NCI-H345 treated with DMSO at 0.1 percent for 48 hours (cell line): Measurements from ENCODE around the gene SECTM1.
"Not testable (repeated sequence)": the region's sequence is repeated elsewhere in the genome, so short reads cannot be mapped to it uniquely, and the experiment has no call there.

Experiments used
- DNase-seq: peaks from one replicate; lab custom pipeline; 2025; ENCODE audit not compliant: unreplicated experiment; lab: John Stamatoyannopoulos, UW

Gene SECTM1

GRCh38 chr17:82333279-82334171 lies at the start of gene SECTM1:
SECTM1 (minus strand) TSS chr17:82333766; CDS start chr17:82327240, 6,526 bp downstream.
- no peak for DNase-seq

- DNase-seq = no peak
These were observed 49.3 kb upstream of the SECTM1 start for GRCh38 chr17:82382933-82383255.

- DNase-seq = not testable (repeated sequence)
These were observed 48.8 kb upstream of the SECTM1 start for GRCh38 chr17:82382220-82382932.

GRCh38 chr17:82381703-82382009 lies 48.1 kb upstream of the SECTM1 start:
- DNase-seq = not testable (repeated sequence)

GRCh38 chr17:82380860-82381702 lies 47.5 kb upstream of the SECTM1 start:
- DNase-seq = no peak

GRCh38 chr17:82378741-82379021 lies 45.1 kb upstream of the SECTM1 start:
- DNase-seq = no peak

- DNase-seq = no peak
These were observed 44.6 kb upstream of the SECTM1 start for GRCh38 chr17:82377924-82378740.

GRCh38 chr17:82377294-82377693 lies 43.7 kb upstream of the SECTM1 start:
- not testable (repeated sequence) for DNase-seq

- no peak for DNase-seq
These were observed 42.6 kb upstream of the SECTM1 start for GRCh38 chr17:82376042-82376730.

- no peak for DNase-seq
These were observed 41.9 kb upstream of the SECTM1 start for GRCh38 chr17:82375359-82376041.

GRCh38 chr17:82374626-82375331 lies 41.2 kb upstream of the SECTM1 start:
- DNase-seq = no peak

- no peak for DNase-seq
These were observed 40.4 kb upstream of the SECTM1 start for GRCh38 chr17:82373731-82374625.

GRCh38 chr17:82373072-82373452 lies 39.5 kb upstream of the SECTM1 start:
- DNase-seq = not testable (repeated sequence)

- DNase-seq = no peak
These were observed 38.9 kb upstream of the SECTM1 start for GRCh38 chr17:82372249-82373071.

- no peak for DNase-seq
These were observed 38.0 kb upstream of the SECTM1 start, which contains the start of gene UTS2R for GRCh38 chr17:82371333-82372248. UTS2R (plus strand) TSS chr17:82371765; CDS start chr17:82374325, 2,560 bp downstream.
